K562 (cell line): ENCODE results near the gene ANKFN1. TPM values are rescaled to one million over a fixed set of nuclear protein-coding genes. Genes with fewer than 3 reads are reported as not detected.

Experiments used
- ATAC-seq: fragments of 200-7000 bp; cut with Tn5 transposase; 3 replicates; pipeline ENCODE4 v1.9.1; 2020; ENCODE audit warnings: moderate library complexity
- BruUV-seq: library from RNA; stranded (reverse); fragments of 400-500 nt; replicated peaks from 2 replicates; lab custom pipeline; 2021; lab: Mats Ljungman, UMichigan
- CTCF ChIA-PET: fragments of 300-600 bp; formaldehyde crosslinking; extraction: SDS; loops from one replicate; lab custom pipeline; 2021; ENCODE audit warnings: low intra/inter-chr PET ratio; lab: Yijun Ruan, JAX
- POLR2A ChIA-PET: fragments of 300-600, 350-650 bp; sonication (Branson Sonifier 250); formaldehyde crosslinking; extraction: SDS; loops from one replicate; lab custom pipeline; 2021; ENCODE audit warnings: antibody characterized with exemption, inconsistent platforms; lab: Yijun Ruan, JAX
- DNase-seq, 4 experiments: peaks; one replicate each; pipeline versions ENCODE4 v3.0.0 to v3.0.0-alpha.2; 2011 to 2018; ENCODE audit warnings: low spot score in 3 of 4, mixed read lengths in 3 of 4; ENCODE audit errors: extremely low read depth in 1 of 4
- FAIRE-seq: peaks from 2 replicates; lab custom pipeline; 2011; peaks lifted over from hg19 to GRCh38; lab: Jason Lieb, UNC
- H2AFZ ChIP-seq: 2 replicates; pipeline ENCODE4 v1.6.0; 2011; ENCODE audit warnings: low read depth, low read length, control low read depth, inconsistent platforms
- H3K27ac ChIP-seq: fragments of 200-600 bp; 3 replicates; pipeline ENCODE4 v1.8.0; 2011; ENCODE audit warnings: low read depth, mild to moderate bottlenecking, control low read depth, inconsistent platforms, low read length, moderate library complexity, mixed read lengths; ENCODE audit errors: extremely low read depth
- H3K27me3 ChIP-seq, 2 experiments: fragments of 300-600 bp in 1 of 2; 2 replicates in 1 of 2; 3 replicates in 1 of 2; pipeline versions ENCODE4 v1.6.0 to v1.8.0; 2011; ENCODE audit warnings: inconsistent platforms in 2 of 2, low read length in 2 of 2, mild to moderate bottlenecking in 1 of 2, mixed read lengths in 1 of 2, moderate library complexity in 1 of 2; ENCODE audit not compliant: control insufficient read depth in 2 of 2, insufficient read depth in 2 of 2
- H3K36me3 ChIP-seq: fragments of 300-600 bp; 3 replicates; pipeline ENCODE4 v1.8.0; 2011; ENCODE audit warnings: mild to moderate bottlenecking, low read length, inconsistent platforms; ENCODE audit not compliant: control insufficient read depth, insufficient read depth
- H3K4me1 ChIP-seq, 2 experiments: fragments of 200-600 bp in 1 of 2; replicated peaks in 1 of 2; 2 replicates in 1 of 2; 3 replicates in 1 of 2; pipeline versions ENCODE4 v1.5.1 to v1.8.0; 2011; ENCODE audit warnings: inconsistent platforms in 2 of 2, low read length in 2 of 2, mild to moderate bottlenecking in 1 of 2, mixed read lengths in 1 of 2, moderate library complexity in 1 of 2; ENCODE audit not compliant: control insufficient read depth in 2 of 2, insufficient read depth in 2 of 2
- H3K4me2 ChIP-seq: 2 replicates; pipeline ENCODE4 v1.6.1; 2011; ENCODE audit warnings: low read length, control low read depth, inconsistent platforms, mixed read lengths; ENCODE audit not compliant: insufficient read depth
- H3K4me3 ChIP-seq: fragments of 200-600 bp; sonication (generic), shearing (Covaris generic); 2 replicates; pipeline ENCODE4 v1.5.1; 2016; ENCODE audit warnings: control low read depth, inconsistent platforms
- H3K79me2 ChIP-seq: fragments of 200-600 bp; 3 replicates; pipeline ENCODE4 v1.8.0; 2011; ENCODE audit warnings: low read length, inconsistent platforms; ENCODE audit not compliant: control insufficient read depth, insufficient read depth
- H3K9ac ChIP-seq, 2 experiments: 2 replicates each; pipeline versions ENCODE4 v1.6.0 to v1.6.1; 2011; ENCODE audit warnings: low read depth in 2 of 2, low read length in 2 of 2, control low read depth in 1 of 2, inconsistent platforms in 1 of 2, mild to moderate bottlenecking in 1 of 2, mixed read lengths in 1 of 2; ENCODE audit not compliant: insufficient read depth in 1 of 2
- H3K9me1 ChIP-seq: one replicate; pipeline ENCODE4 v1.6.0; 2011; ENCODE audit warnings: inconsistent platforms, mild to moderate bottlenecking, low read length, moderate library complexity; ENCODE audit not compliant: control insufficient read depth, insufficient read depth
- H3K9me3 ChIP-seq: replicated peaks from 2 replicates; pipeline ENCODE4 v1.5.1; 2011; ENCODE audit warnings: low read depth, low read length, inconsistent platforms; ENCODE audit not compliant: control insufficient read depth, insufficient read depth
- H4K20me1 ChIP-seq: replicated peaks from 2 replicates; pipeline ENCODE4 v1.6.1; 2011; ENCODE audit warnings: low read length, inconsistent platforms, mixed read lengths; ENCODE audit not compliant: control insufficient read depth, insufficient read depth
- E2F8 ChIP-seq: fragments of 450-650 bp; IDR thresholded peaks from 2 replicates; pipeline ENCODE4 v1.7.1; 2018; ENCODE audit warnings: mild to moderate bottlenecking, low read depth; ENCODE audit not compliant: partially characterized antibody
- HLTF ChIP-seq: fragments of 450-650 bp; IDR thresholded peaks from 2 replicates; pipeline ENCODE4 v1.6.1; 2016
- ILF3 ChIP-seq: fragments of 450-650 bp; IDR thresholded peaks from 2 replicates; pipeline ENCODE4 v1.6.1; 2018; ENCODE audit warnings: antibody characterized with exemption, mild to moderate bottlenecking, moderate library complexity, borderline replicate concordance
- NEUROD1 ChIP-seq: fragments of 150-350 bp; IDR thresholded peaks from 2 replicates; pipeline ENCODE4 v1.6.1; 2014; ENCODE audit warnings: borderline replicate concordance, low read length, low read depth; ENCODE audit not compliant: partially characterized antibody
- SIN3B ChIP-seq: fragments of 450-650 bp; IDR thresholded peaks from 2 replicates; pipeline ENCODE4 v1.6.1; 2017; ENCODE audit warnings: low read depth, mild to moderate bottlenecking, moderate library complexity
- SRSF1 ChIP-seq: fragments of 200-400 bp; formaldehyde crosslinking; IDR thresholded peaks from 2 replicates; pipeline ENCODE4 v1.6.1; 2017; ENCODE audit warnings: mild to moderate bottlenecking, low read depth, low read length, moderate library complexity
- TRIM24 ChIP-seq, 2 experiments: fragments of 450-650 bp; IDR thresholded peaks; 2 replicates each; pipeline ENCODE4 v1.6.1; 2016
- U2AF1 ChIP-seq: fragments of 200-400 bp; formaldehyde crosslinking; optimal IDR thresholded peaks from 2 replicates; pipeline ENCODE3; 2017; ENCODE audit warnings: mild to moderate bottlenecking, low read depth, low read length, moderate library complexity
- ZNF12 ChIP-seq: sonication (generic); formaldehyde crosslinking; IDR thresholded peaks from 2 replicates; pipeline ENCODE4 v1.4.0; 2020; ENCODE audit warnings: mild to moderate bottlenecking, missing genetic modification reagents
- WGBS: fragments of 100-300 bp; shearing (Covaris generic); methylation state at CpG from one replicate; pipeline ENCODE4 v1.1.6; 2016; ENCODE audit warnings: low coverage, mixed read lengths; ENCODE audit not compliant: insufficient coverage; ENCODE audit errors: missing lambda C conversion rate; 5-methylcytosine and 5-hydroxymethylcytosine counted together
- in situ Hi-C: fragments of 300-500 bp; cut with MboI; formaldehyde crosslinking; loops from 4 replicates; pipeline ENCODE4 v1.15.0; 2018; ENCODE audit warnings: inconsistent platforms, mixed read lengths
- intact Hi-C: fragments of 100-400 bp; cut with micrococcal nuclease; formaldehyde crosslinking; loops from 2 replicates; pipeline ENCODE4 v1.14.2; 2022
- polyA plus RNA-seq, 8 experiments: library from polyadenylated mRNA; depleted of rRNA in 4 of 8; stranded (reverse) in 5 of 8; unstranded in 3 of 8; fragments of >200 nt; fragmentation: Nextera tagmentation in 2 of 8; fragmentation: Illumina TruSeq in 1 of 8; extraction: Ambion mirVana in 2 of 8; extraction: Trizol in 1 of 8; gene quantifications; 2 replicates each; pipeline versions ENCODE4 v1.2.1 to v1.2.3, GENCODE V29; 2011 to 2014; ENCODE audit warnings: inconsistent platforms in 1 of 8, missing spikeins in 1 of 8
- total RNA-seq, 7 experiments: library from RNA; depleted of rRNA in 6 of 7; stranded (reverse); fragments of >200 nt in 6 of 7; fragmentation: Illumina TruSeq in 2 of 7; extraction: Trizol in 2 of 7; gene quantifications; 2 replicates each; pipeline versions ENCODE4 v1.2.1 to v1.2.3, GENCODE V29; 2011 to 2021; ENCODE audit warnings: low replicate concordance in 1 of 7

Gene ANKFN1
- total and polyA plus RNA-seq, 9 of the 15 experiments (the other 6 are each of a cell fraction or from before 2014, with no cell fraction given), result 0.04 to 0.39 (median 0.15) TPM; not detected in 1

GRCh38 chr17:56206351-56206750 is 53.1 kb downstream of the ANKFN1 start:
- ChIA-PET POLR2A (no interaction called here), CTCF (no interaction called here)
- H4K20me1 ChIP-seq, result no peaks in the 10 kb centered on the region
- no peaks in the 10 kb centered on the region for H3K36me3 ChIP-seq
- H3K79me2 ChIP-seq, result no peaks in the 10 kb centered on the region
- no peaks in the 10 kb centered on the region for H3K27me3 ChIP-seq
- no peaks in the 10 kb centered on the region for H3K4me1 ChIP-seq
- BruUV-seq, result no TSS peak
- no peak for ATAC-seq
- H3K4me3 ChIP-seq, result no peak overlapping the region
- H3K9ac ChIP-seq, result no peak overlapping the region
- no peak for FAIRE-seq
- H3K27ac ChIP-seq, result no peak overlapping the region
- H3K9me3 ChIP-seq, result no peaks in the 10 kb centered on the region
- TF ChIP-seq ILF3 (no peak), E2F8 (no peak), TRIM24 (IDR thresholded peaks at IDR 0.05) (no peak), U2AF1 (no peak), SRSF1 (no peak), SIN3B (no peak), ZNF12 (no peak), NEUROD1 (no peak), HLTF (no peak)
- no peaks in the 10 kb centered on the region for H3K9me1 ChIP-seq
- intact Hi-C loops (no loop called here), in situ Hi-C loops (no loop called here)
- 3% methylated on average over 6 of the region's 6 CpGs for WGBS
- H3K4me2 ChIP-seq, result no peak overlapping the region
- no peak overlapping the region for H2AFZ ChIP-seq
- DNase-seq, result no peak
